ENCODE measurements around the gene LDB2.

LDB2 gene

DNA sequence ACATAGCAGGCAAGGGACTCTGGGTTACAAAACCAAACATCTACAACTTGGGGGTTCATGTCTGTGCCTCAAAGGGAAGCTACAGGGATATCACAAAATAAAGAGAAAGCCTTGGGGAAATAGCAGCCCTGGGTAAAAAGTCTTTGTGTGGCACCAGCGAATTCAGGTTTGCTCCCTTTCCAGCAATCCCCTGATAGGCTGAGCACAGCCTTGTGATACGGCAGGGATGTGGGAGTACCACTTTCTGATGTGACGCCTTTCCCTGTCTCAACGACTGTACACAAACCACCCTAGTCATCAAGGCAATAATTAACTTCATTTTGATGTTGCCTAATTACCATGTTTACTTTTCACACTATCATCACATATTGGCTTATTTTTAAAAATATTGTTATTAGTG is 164.9 kb downstream of the LDB2 start:
- TF ChIP-seq ZFX (IDR thresholded peaks at IDR 0.05; ENCODE audit: borderline replicate concordance), result no peak

DNA sequence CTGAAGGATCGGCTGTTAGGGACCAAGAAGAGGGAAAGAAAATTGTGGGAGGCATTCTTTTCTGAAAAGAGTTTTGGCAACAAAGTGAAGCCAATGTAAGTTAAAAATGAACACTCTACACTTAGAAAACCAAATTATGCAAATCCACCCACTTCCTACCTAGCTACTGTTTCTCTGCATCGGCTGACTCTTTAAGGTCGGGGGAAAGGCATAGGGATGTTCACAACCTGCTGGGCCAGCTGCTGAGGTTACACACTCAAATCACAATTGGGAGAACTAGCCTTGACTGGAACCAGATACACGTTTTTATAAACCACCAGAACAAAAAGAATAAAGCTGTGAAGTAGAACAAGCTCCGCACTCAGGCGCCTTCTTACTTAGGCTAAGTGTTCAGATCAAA is 165.7 kb downstream of the LDB2 start:
- H3K27ac ChIP-seq, result no peak overlapping the region
- TF ChIP-seq ZFX (IDR thresholded peaks at IDR 0.05; ENCODE audit: borderline replicate concordance), result no peak
- TF ChIP-seq, protein P1, sequence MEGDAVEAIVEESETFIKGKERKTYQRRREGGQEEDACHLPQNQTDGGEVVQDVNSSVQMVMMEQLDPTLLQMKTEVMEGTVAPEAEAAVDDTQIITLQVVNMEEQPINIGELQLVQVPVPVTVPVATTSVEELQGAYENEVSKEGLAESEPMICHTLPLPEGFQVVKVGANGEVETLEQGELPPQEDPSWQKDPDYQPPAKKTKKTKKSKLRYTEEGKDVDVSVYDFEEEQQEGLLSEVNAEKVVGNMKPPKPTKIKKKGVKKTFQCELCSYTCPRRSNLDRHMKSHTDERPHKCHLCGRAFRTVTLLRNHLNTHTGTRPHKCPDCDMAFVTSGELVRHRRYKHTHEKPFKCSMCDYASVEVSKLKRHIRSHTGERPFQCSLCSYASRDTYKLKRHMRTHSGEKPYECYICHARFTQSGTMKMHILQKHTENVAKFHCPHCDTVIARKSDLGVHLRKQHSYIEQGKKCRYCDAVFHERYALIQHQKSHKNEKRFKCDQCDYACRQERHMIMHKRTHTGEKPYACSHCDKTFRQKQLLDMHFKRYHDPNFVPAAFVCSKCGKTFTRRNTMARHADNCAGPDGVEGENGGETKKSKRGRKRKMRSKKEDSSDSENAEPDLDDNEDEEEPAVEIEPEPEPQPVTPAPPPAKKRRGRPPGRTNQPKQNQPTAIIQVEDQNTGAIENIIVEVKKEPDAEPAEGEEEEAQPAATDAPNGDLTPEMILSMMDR (IDR thresholded peaks at IDR 0.05), result no peak

More for the DNA sequence above, 164.9 kb downstream of the LDB2 start:
- H3K27ac ChIP-seq, result no peak overlapping the region

DNA sequence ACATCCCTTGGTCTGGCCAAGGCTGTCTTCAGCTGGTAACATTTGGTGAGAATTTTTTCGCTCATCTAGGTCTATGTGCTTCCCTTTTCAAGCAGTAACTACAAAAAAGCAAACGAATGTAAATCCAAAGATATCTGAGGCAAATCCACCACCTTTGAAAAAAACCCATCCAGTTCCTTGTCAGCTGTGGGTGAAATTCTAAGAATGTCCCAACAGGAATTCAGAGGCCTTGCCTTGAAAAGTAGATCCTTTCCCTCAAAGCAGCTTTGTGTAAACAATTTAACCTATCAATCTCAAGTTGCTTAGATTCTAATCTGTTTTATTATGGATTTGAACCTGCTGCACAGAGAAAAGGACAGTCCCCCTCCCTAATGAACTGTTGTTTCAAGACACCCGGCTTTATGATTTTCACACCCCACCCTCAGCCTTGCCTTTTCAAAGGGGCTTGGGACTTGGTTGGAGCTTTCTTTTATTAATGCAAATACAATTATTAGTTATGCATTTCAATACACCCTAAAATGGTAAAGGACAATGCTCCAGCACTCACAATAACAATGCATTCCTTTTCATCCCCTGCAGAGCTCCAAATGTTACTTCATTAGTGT is 166.6 kb downstream of the LDB2 start:
- TF ChIP-seq ZFX (IDR thresholded peaks at IDR 0.05; ENCODE audit: borderline replicate concordance), result no peak
- TF ChIP-seq, protein P1 (IDR thresholded peaks at IDR 0.05), result no peak
- no peak overlapping the region for H3K27ac ChIP-seq

DNA sequence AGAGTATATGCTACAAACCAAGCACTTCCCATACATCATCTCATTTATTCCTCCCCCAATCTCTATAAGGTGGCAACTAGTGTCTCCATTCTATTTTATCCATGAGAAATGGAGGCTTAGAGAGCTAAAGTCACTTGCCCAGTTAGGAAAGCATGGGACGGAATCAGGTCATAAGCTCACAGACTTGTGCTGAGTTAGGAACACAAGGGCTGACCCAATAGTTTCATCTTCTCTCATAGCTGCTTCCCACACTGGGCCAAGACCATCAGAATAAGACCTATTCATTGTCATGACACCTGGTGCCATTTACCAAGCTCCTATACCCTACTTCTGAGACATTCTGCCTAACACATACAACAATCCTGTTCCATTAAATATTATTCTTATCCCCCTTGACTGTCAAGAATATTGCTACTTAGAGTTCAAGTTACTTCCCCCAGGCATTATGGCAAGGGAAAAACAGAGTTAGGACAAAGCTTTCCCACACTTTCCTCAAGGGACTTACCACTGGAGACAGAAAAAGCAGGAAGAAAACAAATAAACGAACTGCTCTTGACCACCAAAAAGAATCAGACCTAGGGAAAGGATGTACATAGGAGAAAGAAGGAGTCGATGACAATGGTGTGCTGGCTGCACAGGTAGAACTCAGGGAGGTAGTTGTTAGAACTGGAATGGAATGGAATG is 167.8 kb downstream of the LDB2 start:
- H3K27ac ChIP-seq, result no peak overlapping the region
- TF ChIP-seq, protein P1 (IDR thresholded peaks at IDR 0.05), result no peak
- no peak for TF ChIP-seq ZFX (IDR thresholded peaks at IDR 0.05; ENCODE audit: borderline replicate concordance)

DNA sequence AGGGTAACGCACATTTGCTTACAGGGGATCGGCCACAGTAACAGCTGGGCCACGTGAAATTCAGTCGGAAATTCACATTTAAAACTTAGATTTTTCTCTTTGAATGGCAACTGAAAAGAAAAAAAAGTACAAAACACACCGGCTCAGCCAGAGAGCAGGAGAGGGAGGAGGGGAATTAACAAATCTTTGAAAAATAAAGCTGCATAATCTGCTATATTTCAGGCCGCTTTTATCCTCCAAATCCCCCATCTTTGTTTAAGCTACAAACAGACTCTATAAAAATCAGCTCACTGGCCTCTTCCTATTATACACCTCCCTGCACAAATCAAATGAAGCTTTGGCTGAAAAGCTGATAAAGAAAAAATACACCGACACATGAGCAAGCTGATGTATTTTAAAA is 169.1 kb downstream of the LDB2 start:
- H3K27ac ChIP-seq, result no peak overlapping the region
- no peak for TF ChIP-seq ZFX (IDR thresholded peaks at IDR 0.05; ENCODE audit: borderline replicate concordance)
- TF ChIP-seq, protein P1 (IDR thresholded peaks at IDR 0.05), result no peak

DNA sequence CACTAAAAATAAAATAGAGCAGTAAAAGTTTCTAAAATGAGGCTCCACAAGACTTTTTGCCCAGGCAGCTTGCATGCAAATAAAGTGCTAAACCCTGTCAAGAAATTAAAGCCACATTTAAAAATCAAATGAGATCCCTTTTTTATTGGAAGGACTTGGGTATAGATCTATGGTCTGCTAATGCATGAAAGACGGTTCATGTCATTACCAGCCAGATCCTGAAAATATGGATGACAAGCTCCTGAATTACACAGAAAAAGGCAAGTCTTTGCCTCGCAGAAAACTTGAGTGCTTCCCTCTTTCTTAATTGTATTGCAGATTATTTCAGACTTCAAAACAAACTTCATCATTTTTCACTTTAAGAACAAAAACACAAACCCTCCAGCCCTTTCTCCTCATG is 169.6 kb downstream of the LDB2 start:
- no peak overlapping the region for H3K27ac ChIP-seq
- no peak for TF ChIP-seq ZFX (IDR thresholded peaks at IDR 0.05; ENCODE audit: borderline replicate concordance)
- TF ChIP-seq, protein P1 (IDR thresholded peaks at IDR 0.05), result no peak

DNA sequence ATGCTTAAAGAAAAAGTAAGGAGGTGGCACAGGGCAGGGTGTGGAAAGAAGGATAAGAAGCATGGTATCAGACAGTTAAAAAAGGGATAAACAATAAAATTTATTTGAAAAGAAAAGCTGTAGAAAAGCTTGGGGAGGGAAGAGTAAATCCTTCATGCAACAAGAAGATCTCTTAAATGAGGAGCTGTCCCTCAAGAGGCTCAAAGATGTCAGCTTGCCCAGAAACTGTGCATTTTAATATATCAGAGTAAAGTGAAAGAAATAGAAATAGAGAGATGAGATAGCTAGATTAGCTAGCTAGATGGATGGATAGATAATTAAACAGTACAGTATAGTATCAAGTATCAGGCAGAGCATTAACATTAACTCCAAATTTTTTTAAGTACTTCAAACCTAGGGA is 170.3 kb downstream of the LDB2 start:
- TF ChIP-seq, protein P1 (IDR thresholded peaks at IDR 0.05), result no peak
- no peak for TF ChIP-seq ZFX (IDR thresholded peaks at IDR 0.05; ENCODE audit: borderline replicate concordance)
- no peak overlapping the region for H3K27ac ChIP-seq
